Coronary artery (tissue), 2 donors: ENCODE data around the gene TPH2.

Source experiments
- DNase-seq: peaks from one replicate; pipeline ENCODE4 v3.0.0-alpha.2; 2017; ENCODE audit warnings: low spot score
- H3K27ac ChIP-seq, 2 donors: fragments of 200-600 bp; sonication (generic); one replicate each; pipeline ENCODE4 v1.5.1; 2016 to 2019
- H3K4me3 ChIP-seq: fragments of 200-600 bp; sonication (generic); 2 replicates; pipeline ENCODE4 v1.5.1; 2016; ENCODE audit warnings: mild to moderate bottlenecking, moderate library complexity
- TF ChIP-seq, protein P1 (sequence below): fragments of 200-600 bp; sonication (generic); IDR thresholded peaks from one replicate; pipeline ENCODE4 v1.5.1; 2019; ENCODE audit warnings: antibody characterized with exemption

The TPH2 gene

DNA sequence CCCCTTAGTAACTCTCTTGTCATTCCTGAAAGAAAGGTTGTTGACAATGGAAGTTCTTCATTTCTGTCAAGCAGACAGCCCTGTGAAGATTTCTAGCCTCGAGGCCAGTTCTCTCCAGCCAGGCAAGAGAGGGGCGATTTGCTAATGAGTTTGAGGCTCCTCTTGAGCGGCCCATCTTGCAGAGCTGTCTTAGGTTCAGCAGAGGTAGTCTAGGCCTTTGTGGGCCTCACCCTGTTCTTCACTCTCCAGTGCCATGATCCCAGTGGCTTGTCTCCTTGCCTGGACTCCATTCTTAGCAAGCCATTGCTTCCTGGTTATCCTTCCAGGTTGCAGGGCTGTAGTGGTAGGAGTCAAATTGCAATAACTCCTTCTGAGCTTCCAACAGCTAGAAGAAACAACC is 9.7 kb downstream of the TPH2 start:
- H3K4me3 ChIP-seq, result no peak overlapping the region
- TF ChIP-seq, protein P1, sequence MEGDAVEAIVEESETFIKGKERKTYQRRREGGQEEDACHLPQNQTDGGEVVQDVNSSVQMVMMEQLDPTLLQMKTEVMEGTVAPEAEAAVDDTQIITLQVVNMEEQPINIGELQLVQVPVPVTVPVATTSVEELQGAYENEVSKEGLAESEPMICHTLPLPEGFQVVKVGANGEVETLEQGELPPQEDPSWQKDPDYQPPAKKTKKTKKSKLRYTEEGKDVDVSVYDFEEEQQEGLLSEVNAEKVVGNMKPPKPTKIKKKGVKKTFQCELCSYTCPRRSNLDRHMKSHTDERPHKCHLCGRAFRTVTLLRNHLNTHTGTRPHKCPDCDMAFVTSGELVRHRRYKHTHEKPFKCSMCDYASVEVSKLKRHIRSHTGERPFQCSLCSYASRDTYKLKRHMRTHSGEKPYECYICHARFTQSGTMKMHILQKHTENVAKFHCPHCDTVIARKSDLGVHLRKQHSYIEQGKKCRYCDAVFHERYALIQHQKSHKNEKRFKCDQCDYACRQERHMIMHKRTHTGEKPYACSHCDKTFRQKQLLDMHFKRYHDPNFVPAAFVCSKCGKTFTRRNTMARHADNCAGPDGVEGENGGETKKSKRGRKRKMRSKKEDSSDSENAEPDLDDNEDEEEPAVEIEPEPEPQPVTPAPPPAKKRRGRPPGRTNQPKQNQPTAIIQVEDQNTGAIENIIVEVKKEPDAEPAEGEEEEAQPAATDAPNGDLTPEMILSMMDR, result no peak
- DNase-seq, result no peak
- no peak overlapping the region for H3K27ac ChIP-seq

- DNase-seq, result no peak
- Histone ChIP-seq H3K27ac (no peak overlapping the region), H3K4me3 (no peak overlapping the region)
- TF ChIP-seq, protein P1, result no peak
Observed at GRCh38 chr12:71949646-71950045, 11.0 kb downstream of the TPH2 start.

DNA sequence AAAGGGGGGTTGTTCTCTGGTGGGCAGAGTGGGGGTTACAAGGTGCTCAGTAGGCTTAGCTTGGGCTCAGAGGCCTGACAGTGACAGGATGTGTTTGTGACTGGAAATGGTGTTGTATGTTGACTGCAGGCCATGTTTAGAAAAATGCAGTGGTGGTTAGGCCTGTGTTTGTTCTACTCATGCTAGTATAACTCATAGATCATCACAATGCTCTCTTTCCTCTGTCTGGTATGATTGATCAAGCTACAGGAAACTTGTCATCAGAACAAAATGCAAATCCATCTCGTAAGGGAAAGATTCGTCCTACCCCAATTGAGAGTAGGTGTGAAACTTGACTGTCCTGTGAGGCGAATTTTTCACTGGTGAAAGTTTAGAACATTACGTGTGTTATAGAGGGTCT is 11.8 kb downstream of the TPH2 start:
- no peak for DNase-seq
- Histone ChIP-seq H3K4me3 (no peak overlapping the region), H3K27ac (no peak overlapping the region)
- TF ChIP-seq, protein P1, result no peak

DNA sequence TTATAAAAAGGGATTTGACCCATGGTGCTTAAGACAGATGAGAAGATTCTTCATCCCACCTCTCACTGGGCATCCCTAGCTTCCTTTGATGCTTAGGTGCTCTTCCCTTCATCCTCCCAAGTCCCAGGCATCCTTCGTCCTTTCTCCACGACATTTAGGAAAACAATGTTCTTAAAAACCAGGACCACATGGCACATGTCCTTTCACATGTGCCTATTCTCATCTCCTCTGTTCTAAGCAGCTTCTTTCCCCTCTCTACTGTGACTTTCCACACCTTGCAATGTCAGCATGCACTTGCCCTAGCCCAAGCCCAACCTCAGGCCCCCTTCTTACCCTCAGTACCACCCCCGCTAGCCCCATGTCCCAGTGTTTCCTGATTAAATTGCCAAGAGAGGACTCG is 12.2 kb downstream of the TPH2 start:
- no peak overlapping the region for H3K27ac ChIP-seq
- no peak for DNase-seq
- H3K4me3 ChIP-seq, result no peak overlapping the region
- TF ChIP-seq, protein P1, result no peak

DNA sequence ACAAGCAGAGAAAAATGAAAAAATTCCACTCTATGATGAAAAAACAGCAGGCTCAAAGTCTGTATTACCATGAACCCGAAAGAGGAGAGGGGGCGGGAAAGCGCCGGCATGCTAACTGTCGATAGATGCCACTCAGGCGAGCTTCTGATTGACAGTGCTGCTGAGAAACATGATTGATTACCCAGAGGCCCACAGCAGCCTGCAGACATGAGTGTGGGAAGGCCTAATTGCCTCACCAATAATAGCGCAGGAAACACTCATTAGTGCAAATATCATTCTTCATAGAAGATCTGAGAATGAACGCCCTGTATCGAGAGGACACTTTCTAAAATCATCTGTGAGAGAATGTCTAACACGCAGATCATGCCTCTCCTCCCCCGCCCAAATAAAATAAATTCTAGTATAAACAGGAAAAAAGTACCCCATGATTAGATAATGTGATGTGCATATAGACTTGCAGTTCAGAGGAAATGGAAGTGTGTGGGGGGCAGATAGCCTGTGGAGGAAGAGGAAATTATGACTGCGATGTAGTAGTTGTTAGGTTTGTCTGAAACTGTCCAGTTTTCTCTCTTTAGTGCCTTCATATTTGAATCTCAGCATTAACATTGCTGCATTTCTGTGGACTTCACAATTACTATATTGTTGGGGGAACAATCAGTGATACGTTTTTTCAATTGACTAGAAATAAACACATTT is 15.6 kb downstream of the TPH2 start:
- DNase-seq, result no peak
- Histone ChIP-seq H3K4me3 (no peak overlapping the region), H3K27ac (no peak overlapping the region)
- TF ChIP-seq, protein P1, result no peak

DNA sequence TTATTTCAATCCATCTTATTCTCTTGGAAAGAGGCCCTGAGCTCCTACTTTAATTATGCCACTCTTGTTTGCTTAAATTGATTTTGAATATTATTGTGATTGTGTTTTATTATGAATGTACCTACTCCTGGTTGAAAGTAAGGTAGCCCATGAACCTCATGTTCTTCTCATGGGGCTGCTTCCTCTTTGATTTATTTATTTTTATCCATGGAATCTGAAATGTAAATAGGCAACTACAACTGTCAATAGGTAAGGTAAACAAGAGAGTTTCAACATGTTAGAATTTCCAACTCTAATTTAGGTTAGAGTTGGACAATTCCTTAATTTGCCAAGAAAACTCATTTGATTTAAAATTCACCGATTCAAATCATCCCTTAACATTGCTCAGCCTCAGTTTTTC is 16.2 kb downstream of the TPH2 start:
- TF ChIP-seq, protein P1, result no peak
- Histone ChIP-seq H3K27ac (no peak overlapping the region), H3K4me3 (no peak overlapping the region)
- DNase-seq, result no peak

GRCh38 chr12:71955970-71956369 is 17.3 kb downstream of the TPH2 start:
- H3K27ac ChIP-seq, result no peak overlapping the region
- DNase-seq, result no peak
- H3K4me3 ChIP-seq, result no peak overlapping the region
- TF ChIP-seq, protein P1, result no peak
